DOHH2 (cell line): ENCODE results near the gene CNR2.

Experiments
- H3F3A ChIP-seq: fragments of 200-600 bp; sonication (generic), shearing (Covaris generic); 2 replicates; pipeline ENCODE4 v1.6.0; 2016; ENCODE audit warnings: antibody characterized with exemption, mild to moderate bottlenecking; ENCODE audit not compliant: control insufficient read depth, insufficient read depth
- H3K27ac ChIP-seq: fragments of 200-600 bp; sonication (generic); 2 replicates; pipeline ENCODE4 v1.5.1; 2014; ENCODE audit warnings: low read depth, mild to moderate bottlenecking, low read length, moderate library complexity
- H3K27me3 ChIP-seq: fragments of 200-600 bp; sonication (generic); 2 replicates; pipeline ENCODE4 v1.6.1; 2014; ENCODE audit warnings: mild to moderate bottlenecking, low read length, mixed read lengths; ENCODE audit not compliant: control insufficient read depth
- H3K36me3 ChIP-seq: fragments of 200-600 bp; sonication (generic); 2 replicates; pipeline ENCODE4 v1.6.1; 2014; ENCODE audit warnings: mild to moderate bottlenecking, low read length, moderate library complexity, mixed read lengths; ENCODE audit not compliant: control insufficient read depth
- H3K4me1 ChIP-seq: fragments of 200-600 bp; sonication (generic); 2 replicates; pipeline ENCODE4 v1.6.1; 2014; ENCODE audit warnings: mild to moderate bottlenecking, low read length, mixed read lengths; ENCODE audit not compliant: control insufficient read depth
- H3K4me2 ChIP-seq: fragments of 200-600 bp; sonication (generic); 2 replicates; pipeline ENCODE4 v1.6.0; 2014; ENCODE audit warnings: mild to moderate bottlenecking, low read length, moderate library complexity
- H3K4me3 ChIP-seq: fragments of 200-600 bp; sonication (generic); 2 replicates; pipeline ENCODE4 v1.5.1; 2014; ENCODE audit warnings: mild to moderate bottlenecking, low read length, mixed read lengths
- H3K79me2 ChIP-seq: fragments of 200-600 bp; sonication (generic); 2 replicates; pipeline ENCODE4 v1.6.1; 2014; ENCODE audit warnings: mild to moderate bottlenecking, low read length, mixed read lengths; ENCODE audit not compliant: control insufficient read depth
- H3K9me2 ChIP-seq: fragments of 200-600 bp; sonication (generic); replicated peaks from 2 replicates; pipeline ENCODE4 v1.6.1; 2014; ENCODE audit warnings: mild to moderate bottlenecking, low read length, mixed read lengths; ENCODE audit not compliant: control insufficient read depth
- H3K9me3 ChIP-seq: fragments of 200-600 bp; sonication (generic); 2 replicates; pipeline ENCODE4 v1.6.1; 2014; ENCODE audit warnings: antibody characterized with exemption, low read length, mixed read lengths; ENCODE audit not compliant: control insufficient read depth, insufficient read depth
- H4K20me1 ChIP-seq: fragments of 200-600 bp; sonication (generic); 2 replicates; pipeline ENCODE4 v1.6.0; 2014; ENCODE audit warnings: low read depth, mild to moderate bottlenecking, antibody characterized with exemption, low read length, moderate library complexity; ENCODE audit not compliant: control insufficient read depth, insufficient read depth
- EZH2phosphoT487 ChIP-seq: fragments of 200-600 bp; sonication (generic); IDR thresholded peaks from 2 replicates; pipeline ENCODE4 v1.6.1; 2017; ENCODE audit warnings: borderline replicate concordance, mild to moderate bottlenecking, antibody characterized with exemption, low read length, moderate library complexity, mixed read lengths
- TF ChIP-seq, protein P1 (sequence below): fragments of 200-600 bp; sonication (generic); IDR thresholded peaks from one replicate; pipeline ENCODE4 v1.5.1; 2014; ENCODE audit warnings: antibody characterized with exemption, mild to moderate bottlenecking, low read depth, low read length; ENCODE audit not compliant: poor library complexity, severe bottlenecking

The CNR2 gene

DNA sequence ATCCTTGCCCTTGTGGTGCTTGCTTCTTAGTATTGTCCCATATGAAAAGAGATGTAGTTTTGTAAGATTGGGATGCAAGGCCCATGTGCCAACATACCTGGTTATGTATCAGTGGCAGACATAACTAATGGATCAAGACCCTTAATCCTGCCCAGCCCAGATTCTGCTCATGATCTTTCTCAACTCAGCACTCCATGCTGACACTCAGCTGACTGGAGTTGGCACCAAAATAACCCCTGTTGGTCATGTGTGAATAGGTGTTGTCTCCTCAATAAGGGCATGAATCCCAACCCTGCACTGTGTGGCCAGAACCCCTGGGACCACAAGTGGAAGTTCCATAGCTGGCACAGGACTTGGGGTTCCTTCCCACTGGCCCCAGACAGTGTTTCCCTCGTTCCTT, 13.9 kb upstream of the CNR2 start:
- H3K27ac ChIP-seq: no peak overlapping the region
- H3K79me2 ChIP-seq: no peaks in the 10 kb centered on the region
- no peaks in the 10 kb centered on the region for H3K9me2 ChIP-seq
- H3F3A ChIP-seq: peaks cover 12% of the 10 kb centered on the region
- H4K20me1 ChIP-seq: no peaks in the 10 kb centered on the region
- H3K27me3 ChIP-seq: peaks cover 27% of the 10 kb centered on the region
- H3K4me3 ChIP-seq: no peak overlapping the region
- peaks cover 33% of the 10 kb centered on the region for H3K4me1 ChIP-seq
- no peaks in the 10 kb centered on the region for H3K9me3 ChIP-seq
- H3K36me3 ChIP-seq: no peaks in the 10 kb centered on the region
- TF ChIP-seq, protein P1, sequence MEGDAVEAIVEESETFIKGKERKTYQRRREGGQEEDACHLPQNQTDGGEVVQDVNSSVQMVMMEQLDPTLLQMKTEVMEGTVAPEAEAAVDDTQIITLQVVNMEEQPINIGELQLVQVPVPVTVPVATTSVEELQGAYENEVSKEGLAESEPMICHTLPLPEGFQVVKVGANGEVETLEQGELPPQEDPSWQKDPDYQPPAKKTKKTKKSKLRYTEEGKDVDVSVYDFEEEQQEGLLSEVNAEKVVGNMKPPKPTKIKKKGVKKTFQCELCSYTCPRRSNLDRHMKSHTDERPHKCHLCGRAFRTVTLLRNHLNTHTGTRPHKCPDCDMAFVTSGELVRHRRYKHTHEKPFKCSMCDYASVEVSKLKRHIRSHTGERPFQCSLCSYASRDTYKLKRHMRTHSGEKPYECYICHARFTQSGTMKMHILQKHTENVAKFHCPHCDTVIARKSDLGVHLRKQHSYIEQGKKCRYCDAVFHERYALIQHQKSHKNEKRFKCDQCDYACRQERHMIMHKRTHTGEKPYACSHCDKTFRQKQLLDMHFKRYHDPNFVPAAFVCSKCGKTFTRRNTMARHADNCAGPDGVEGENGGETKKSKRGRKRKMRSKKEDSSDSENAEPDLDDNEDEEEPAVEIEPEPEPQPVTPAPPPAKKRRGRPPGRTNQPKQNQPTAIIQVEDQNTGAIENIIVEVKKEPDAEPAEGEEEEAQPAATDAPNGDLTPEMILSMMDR: no peak
- TF ChIP-seq EZH2phosphoT487: no peak
- H3K4me2 ChIP-seq: no peak overlapping the region

DNA sequence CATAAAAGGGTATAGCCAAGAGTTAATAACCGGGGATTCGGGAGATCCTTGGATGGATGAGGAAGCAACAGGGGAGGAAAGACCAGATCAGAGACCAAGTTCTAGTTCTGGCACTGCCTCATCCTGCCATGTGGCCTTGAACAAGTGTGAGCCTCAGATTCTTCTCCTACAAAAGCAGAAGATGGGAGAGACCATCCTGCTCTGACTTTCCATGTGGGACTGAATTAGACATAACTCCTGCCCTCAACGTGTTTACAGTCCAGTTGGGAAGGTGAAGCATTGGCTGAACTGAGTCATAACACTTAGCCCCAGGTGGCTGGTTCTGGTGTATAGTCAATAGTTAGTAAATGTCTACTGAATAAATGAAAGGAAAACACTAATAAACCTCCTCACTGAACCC, 12.1 kb upstream of the CNR2 start:
- Histone ChIP-seq H3K4me3 (no peak overlapping the region), H3K4me1 (peaks cover 14% of the 10 kb centered on the region), H4K20me1 (no peaks in the 10 kb centered on the region), H3K27me3 (peaks cover 27% of the 10 kb centered on the region), H3K4me2 (no peak overlapping the region), H3K9me3 (no peaks in the 10 kb centered on the region), H3K27ac (no peak overlapping the region), H3F3A (no peaks in the 10 kb centered on the region), H3K36me3 (no peaks in the 10 kb centered on the region), H3K79me2 (no peaks in the 10 kb centered on the region), H3K9me2 (no peaks in the 10 kb centered on the region)
- no peak for TF ChIP-seq EZH2phosphoT487
- TF ChIP-seq, protein P1: no peak

DNA sequence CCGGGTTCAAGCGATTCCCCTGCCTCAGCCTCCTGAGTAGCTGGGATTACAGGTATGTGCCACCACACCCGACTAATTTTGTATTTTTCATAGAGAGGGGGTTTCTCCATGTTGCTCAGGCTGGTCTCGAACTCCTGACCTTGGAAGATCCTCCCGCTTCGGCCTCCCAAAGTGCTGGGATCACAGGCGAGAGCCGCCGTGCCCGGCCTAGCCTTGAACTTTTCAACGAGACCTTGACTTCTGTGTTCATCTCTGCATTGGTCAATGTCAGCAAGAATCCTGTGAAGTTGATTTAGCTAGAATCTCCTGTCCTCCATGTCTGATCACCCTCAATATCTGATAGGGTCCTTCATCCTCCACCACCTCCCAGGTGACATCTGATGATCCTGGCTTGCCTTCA, 11.4 kb upstream of the CNR2 start:
- H4K20me1 ChIP-seq: no peaks in the 10 kb centered on the region
- H3F3A ChIP-seq: no peaks in the 10 kb centered on the region
- no peaks in the 10 kb centered on the region for H3K9me3 ChIP-seq
- TF ChIP-seq, protein P1: no peak
- TF ChIP-seq EZH2phosphoT487: no peak
- peaks cover 25% of the 10 kb centered on the region for H3K27me3 ChIP-seq
- no peaks in the 10 kb centered on the region for H3K9me2 ChIP-seq
- no peak overlapping the region for H3K27ac ChIP-seq
- no peak overlapping the region for H3K4me2 ChIP-seq
- H3K4me3 ChIP-seq: no peak overlapping the region
- no peaks in the 10 kb centered on the region for H3K79me2 ChIP-seq
- peaks cover 8% of the 10 kb centered on the region for H3K4me1 ChIP-seq
- H3K36me3 ChIP-seq: no peaks in the 10 kb centered on the region
